NOMO-1 treated with dmso at 0.1 percent for 144 hours (cell line): ENCODE results near the gene PLEKHG2.

Experiments used
- DNase-seq: peaks from one replicate; lab custom pipeline; 2025; ENCODE audit not compliant: unreplicated experiment; lab: John Stamatoyannopoulos, UW

PLEKHG2 gene

DNA sequence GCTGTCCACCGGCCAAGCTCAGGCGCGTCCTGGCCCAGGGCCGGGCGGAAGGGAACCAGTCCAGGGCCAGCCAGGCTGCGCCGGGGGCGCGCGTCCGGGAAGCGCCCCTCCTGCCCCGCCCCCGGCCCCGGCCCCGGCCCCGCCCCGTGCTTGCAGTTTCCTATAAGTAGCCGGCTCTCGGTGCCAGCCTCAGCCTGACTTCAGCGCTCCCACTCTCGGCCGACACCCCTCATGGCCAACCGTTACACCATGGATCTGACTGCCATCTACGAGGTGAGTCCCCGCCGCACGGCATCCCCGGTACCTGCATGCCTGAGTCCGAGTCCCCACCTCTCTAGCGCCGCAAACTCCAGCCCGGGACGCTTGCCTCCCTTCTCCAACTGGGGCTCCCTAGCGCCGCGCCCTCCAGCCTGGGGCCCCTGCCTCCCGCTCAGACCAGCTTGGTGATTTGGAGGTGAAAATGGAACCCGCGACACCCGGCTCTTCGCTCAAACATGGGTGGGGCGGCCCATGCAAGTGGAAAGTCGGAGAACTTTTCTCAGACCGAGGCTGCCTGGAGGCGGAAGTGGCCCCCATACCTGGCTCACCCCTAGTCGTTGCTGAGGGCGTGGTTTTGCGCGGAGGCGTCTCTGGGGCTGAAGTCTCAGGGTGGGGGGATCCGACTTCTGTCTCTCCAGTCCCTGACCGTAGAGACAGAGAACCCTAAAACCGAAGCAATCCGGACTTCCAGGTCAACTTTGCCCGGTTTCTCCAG is 5.6 kb upstream of the PLEKHG2 start, which contains the start of gene ZFP36:
Gene ZFP36 (plus strand): TSS at position 192 of the 754 bp plus-strand sequence. CDS start 58 bp downstream, at position 250.
- DNase-seq: peak; percentile 63

DNA sequence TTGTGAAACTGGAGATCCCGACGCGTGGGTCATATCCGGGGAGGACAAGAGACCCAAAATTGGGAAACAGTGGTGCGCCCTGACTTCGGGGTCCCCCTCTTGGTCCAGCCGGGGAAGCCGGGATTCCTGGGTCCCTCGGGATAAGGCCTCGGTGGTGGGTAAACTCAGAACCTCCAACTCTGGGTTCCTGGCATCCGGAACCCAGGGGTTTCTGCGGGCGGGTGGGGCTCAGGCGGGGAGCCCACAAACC is 5.1 kb upstream of the PLEKHG2 start:
- DNase-seq: no peak

DNA sequence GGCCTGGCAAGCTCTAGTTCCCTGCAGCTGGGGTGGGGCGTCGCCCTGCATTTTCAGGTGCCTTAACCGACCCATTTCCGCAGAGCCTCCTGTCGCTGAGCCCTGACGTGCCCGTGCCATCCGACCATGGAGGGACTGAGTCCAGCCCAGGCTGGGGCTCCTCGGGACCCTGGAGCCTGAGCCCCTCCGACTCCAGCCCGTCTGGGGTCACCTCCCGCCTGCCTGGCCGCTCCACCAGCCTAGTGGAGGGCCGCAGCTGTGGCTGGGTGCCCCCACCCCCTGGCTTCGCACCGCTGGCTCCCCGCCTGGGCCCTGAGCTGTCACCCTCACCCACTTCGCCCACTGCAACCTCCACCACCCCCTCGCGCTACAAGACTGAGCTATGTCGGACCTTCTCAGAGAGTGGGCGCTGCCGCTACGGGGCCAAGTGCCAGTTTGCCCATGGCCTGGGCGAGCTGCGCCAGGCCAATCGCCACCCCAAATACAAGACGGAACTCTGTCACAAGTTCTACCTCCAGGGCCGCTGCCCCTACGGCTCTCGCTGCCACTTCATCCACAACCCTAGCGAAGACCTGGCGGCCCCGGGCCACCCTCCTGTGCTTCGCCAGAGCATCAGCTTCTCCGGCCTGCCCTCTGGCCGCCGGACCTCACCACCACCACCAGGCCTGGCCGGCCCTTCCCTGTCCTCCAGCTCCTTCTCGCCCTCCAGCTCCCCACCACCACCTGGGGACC is 4.6 kb upstream of the PLEKHG2 start:
- peak; percentile 24 for DNase-seq

DNA sequence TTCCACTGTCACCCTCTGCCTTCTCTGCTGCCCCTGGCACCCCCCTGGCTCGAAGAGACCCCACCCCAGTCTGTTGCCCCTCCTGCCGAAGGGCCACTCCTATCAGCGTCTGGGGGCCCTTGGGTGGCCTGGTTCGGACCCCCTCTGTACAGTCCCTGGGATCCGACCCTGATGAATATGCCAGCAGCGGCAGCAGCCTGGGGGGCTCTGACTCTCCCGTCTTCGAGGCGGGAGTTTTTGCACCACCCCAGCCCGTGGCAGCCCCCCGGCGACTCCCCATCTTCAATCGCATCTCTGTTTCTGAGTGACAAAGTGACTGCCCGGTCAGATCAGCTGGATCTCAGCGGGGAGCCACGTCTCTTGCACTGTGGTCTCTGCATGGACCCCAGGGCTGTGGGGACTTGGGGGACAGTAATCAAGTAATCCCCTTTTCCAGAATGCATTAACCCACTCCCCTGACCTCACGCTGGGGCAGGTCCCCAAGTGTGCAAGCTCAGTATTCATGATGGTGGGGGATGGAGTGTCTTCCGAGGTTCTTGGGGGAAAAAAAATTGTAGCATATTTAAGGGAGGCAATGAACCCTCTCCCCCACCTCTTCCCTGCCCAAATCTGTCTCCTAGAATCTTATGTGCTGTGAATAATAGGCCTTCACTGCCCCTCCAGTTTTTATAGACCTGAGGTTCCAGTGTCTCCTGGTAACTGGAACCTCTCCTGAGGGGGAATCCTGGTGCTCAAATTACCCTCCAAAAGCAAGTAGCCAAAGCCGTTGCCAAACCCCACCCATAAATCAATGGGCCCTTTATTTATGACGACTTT is 3.9 kb upstream of the PLEKHG2 start:
- DNase-seq: no peak

DNA sequence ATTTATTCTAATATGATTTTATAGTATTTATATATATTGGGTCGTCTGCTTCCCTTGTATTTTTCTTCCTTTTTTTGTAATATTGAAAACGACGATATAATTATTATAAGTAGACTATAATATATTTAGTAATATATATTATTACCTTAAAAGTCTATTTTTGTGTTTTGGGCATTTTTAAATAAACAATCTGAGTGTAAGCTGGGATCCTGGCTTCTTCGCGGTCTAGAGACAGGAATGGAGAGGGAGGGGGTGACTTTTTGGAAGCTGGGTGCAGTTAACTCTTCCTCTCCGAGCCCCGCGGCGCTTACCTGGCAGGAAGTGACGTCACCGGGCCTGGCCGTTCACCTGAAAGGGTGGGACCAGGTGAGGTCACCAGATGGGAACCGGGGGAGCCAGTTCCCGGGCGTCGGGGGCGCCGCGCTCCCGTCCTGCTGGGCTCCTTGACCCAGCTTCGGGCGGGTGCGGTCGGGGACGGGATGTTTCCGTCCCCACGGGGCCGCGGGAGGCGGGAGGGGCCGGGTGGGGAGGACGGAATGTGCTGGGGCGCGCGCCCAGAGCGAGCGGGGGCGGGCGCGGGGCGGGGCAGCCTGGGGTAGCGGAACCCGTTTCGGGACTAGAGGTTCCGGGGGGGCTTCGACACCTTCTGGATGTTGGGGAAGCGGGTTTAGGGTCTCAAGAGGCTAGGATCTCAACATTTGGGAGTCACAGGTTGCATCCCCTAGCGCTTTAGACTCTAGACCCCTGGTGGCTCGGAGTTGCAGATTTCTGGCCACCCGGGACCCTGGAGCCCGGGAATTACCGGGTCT is 3.1 kb upstream of the PLEKHG2 start:
- no peak for DNase-seq

DNA sequence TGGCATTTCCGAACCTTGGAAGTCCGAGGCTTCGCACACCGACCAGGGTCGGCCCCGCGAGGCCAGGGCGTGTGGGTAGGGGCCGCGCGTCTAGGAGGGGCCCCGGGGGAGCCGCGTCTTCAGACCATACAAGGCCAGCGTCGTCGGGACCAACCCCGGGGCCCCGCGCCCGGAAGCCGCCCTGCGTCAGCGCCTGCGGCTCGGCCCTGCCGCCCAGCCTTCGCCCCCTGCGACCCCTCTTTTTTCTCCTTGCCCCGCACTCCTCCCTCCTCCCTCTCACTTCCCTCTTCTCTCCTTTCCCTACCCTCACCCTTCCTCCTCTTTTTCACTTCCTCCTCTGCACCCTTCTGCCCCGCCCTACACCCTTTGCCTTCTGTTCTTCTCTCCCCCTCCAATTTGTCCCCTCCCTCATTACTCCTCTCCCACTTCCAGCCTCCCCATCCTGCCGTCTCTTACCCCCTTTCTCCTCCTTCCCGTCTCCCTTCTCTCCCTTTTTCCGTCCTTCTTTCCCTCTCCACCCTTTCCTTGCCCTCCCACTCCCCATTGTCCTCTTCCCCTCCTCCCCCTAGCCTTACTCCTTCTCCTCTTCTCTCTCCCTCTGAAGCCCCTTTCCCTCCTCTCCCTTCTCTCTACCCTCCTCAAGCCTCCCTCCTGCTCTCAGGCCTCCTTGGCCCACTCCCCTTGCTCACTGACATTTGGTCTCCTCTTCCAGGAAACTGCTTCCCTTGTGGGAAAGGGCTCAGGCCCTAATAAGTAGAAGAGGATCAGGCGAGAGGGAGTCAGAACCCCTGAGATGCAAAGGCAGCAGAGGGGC is 2.2 kb upstream of the PLEKHG2 start:
- DNase-seq: peak; percentile 94

DNA sequence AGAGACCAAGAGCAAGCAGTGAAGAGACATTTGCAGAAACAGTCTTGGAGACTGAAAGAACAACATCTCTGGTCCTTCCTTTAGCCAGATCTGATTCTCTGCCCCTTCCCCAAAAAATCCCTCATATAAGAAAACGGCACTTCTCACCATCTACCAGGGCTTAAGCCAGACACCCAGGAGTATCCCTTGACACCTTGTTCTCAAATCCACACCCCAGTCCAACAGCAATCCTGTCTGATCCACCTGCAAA is 1.7 kb upstream of the PLEKHG2 start:
- DNase-seq: no peak

DNA sequence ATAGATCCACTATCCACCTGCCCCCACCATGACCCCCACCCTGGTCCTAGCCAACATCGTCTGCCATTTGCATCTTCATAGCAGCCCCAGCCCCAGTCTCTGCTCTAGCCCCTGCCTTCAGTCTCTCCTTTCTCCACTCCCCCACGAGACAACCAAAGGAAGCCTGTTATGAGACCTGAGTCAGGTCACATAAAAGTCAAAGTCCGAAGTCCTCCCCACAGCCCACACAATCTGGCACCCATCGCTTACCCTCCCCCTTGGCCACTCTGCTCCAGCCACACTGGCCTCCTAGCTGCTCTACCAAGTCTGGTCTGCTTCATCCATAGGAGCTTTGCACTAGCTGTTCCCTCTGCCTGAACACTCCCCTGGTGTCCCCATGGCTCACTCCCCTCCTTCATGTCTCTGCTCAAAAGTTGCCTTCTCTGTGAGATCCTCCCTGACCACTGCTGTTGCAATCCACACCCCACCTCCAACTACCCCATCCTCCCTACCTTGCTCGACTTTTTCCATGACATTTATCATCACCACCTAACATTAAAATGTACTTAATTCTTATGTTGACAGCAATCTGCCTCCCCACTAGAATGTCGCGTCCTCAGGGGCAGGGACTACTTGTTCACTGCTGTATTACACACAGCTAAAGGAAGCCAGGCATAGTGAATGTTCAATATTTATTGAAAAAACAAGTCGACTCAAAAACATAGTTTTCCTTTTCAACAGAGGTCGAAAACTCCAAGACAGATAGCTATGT is 1.2 kb upstream of the PLEKHG2 start:
- peak; percentile 45 for DNase-seq

DNA sequence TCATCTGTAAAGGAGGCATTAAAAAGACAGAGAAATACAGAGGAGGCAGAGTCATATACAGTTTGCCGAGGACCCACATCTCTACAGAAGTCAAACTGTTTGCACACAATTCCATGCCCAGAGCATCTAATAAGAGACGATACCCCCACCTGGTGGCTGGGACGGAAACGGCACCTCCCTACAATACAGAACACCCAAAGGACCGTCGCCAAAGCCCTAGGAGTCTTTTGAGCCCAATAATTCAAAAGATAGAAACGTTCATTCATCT is 703 bp upstream of the PLEKHG2 start:
- DNase-seq: peak; percentile 91

DNA sequence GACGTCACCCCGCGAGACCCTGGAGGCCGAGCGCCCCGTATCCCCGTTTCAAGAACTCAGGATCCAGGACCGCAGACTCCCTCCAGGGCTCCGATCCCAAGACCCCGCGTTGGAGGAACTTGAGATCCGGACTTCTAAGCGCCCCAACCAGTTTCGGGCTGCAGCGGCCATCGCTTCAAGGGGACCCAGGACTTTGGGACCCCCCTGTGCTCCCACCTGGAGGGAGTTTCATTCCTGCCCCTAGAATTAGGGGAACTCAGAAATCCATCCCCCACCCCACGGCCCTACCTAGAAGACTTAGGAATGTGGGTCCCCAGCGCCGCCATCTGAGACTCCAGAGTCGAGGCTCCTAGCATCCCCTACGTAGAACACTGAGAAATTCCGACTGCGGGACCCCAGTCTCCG is 400 bp downstream of the PLEKHG2 start:
- DNase-seq: no peak

DNA sequence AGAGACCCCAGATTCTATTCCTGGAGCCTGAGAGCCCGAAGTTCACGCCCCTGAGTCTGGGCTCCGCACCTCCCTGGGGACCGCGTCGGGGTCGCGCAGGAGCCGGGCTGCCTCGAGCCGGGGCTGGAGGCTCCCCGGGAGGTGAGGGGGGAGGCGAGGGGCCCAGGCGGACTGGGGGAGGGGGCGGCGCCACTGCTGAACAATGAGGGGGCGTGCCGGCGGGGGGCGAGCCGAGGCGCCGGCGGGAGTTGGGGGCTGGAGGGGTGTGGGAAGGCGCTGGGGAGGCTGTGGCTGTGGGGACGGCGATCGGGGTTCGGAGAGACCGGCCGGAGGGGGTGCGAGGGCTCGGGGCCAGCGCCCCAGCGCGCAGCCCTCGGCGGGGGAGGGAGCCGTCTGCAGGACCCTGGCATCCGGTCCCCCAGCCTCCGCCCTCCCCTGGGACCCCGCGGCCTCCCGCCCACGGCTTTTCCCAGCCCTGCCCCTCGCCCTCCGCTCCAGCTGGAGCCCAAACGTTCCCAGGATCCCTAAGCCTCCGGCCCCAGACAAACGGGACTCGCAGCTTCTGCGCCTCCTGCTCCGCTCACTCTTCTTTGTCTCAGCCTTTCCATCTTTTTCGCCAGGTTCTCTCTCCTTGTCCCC is 922 bp downstream of the PLEKHG2 start:
- no peak for DNase-seq

DNA sequence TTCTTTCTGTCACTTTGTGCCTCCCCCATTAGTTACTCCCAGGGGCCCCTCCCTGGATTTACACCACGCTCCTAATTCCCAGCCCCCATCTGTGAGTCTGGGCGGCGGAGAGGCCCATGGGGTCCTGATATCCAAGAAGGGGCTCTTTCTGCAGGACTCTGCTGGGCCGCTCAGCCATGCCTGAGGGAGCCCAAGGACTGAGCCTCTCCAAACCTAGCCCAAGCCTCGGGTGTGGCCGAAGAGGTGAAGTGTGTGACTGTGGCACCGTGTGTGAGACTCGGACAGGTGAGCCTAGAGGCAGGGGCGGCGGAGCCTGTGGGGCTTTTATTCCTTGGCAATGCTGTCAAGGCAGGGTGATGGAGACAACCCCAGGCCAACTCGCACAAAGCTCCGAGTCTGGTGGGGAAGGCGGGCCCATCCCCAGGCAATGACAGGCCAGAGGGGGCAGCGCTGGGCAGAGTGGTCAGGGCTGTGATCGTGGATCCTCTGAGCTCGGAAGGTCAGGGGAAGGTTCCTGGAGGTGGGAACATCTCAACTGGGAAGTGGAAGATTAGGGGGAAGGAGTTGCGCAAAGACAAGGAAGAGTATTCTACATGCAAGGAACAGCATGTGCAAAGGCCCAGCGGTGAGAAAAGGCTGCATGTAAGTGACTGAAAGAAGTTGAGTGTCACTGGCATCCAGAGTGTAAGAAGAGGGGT is 1.6 kb downstream of the PLEKHG2 start:
- DNase-seq: no peak

DNA sequence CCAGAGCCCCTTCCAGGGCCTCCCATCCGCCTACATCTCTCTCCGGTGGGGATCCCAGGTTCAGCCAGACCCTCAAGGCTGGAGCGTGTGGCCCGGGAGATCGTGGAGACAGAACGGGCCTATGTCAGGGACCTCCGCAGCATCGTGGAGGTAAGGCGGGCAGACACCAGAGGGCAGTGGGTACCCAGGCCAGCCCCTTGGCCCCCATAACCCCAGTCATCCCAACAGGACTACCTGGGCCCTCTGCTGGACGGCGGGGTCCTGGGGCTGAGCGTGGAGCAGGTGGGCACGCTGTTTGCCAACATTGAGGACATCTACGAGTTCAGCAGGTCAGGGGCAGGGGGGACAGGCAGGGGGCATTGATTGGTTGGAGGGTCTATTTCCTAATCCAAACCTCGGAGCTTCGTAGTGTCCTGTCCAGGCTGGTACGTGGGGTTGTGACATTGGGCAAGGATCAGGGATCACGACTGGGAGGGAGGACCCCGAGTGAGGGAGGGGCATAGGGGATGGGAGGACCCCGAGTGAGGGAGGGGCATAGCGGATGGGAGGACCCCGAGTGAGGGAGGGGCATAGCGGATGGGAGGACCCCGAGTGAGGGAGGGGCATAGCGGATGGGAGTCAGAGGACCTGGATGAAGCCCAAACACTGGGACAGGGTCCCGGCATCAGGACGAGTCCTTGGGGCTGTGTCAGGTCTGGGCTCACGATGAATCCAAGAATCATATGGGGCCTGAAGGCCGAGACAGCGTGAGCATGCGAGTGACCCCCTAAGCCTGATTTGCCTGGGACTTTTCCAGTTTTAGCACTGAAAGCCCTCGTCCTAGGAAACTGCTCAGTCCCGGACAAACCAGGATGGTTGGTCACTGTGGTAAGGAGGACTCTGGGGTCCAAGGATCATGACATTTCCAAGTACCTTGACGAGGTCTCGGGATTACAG is 2.9 kb downstream of the PLEKHG2 start:
- DNase-seq: no peak

DNA sequence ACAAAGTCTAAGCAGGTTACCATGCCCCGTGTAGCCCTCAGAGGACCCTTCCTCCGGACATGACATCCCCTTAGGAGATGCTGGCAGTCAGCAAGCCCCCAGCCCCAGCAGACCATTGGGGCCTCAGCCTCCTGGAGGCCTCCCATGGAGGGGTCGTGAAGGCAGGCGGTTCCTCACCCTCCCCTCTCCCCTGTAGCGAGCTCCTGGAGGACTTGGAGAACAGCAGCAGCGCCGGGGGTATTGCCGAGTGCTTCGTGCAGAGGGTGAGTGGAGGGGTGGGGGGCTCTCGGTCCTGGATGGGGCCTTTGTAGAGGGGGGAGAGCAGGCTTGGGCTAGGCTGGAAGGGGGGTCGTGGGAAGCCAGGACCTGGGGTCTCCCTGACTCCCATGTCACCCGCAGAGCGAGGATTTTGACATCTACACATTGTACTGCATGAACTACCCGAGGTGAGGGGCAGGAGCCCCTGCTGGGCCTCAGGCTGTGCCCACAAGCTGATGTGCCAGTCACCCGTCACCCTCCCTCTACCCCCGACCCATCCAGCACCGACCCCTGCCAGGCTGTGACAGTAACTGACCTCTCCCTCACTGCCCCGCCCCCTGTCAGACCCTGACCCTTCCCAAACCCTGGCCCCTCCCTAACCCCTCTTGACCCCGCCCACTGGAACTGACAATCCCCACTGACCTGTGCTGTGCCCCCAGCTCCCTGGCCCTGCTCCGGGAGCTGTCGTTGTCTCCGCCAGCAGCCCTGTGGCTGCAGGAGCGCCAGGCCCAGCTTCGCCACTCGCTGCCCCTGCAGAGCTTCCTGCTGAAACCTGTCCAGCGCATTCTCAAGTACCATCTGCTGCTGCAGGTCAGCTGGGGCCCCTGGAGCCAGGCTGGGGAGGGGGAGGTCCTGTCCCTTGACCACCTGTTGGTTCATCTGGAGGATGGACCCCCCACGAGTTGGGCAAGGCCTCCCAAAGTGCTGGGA is 4.0 kb downstream of the PLEKHG2 start:
- DNase-seq: no peak

DNA sequence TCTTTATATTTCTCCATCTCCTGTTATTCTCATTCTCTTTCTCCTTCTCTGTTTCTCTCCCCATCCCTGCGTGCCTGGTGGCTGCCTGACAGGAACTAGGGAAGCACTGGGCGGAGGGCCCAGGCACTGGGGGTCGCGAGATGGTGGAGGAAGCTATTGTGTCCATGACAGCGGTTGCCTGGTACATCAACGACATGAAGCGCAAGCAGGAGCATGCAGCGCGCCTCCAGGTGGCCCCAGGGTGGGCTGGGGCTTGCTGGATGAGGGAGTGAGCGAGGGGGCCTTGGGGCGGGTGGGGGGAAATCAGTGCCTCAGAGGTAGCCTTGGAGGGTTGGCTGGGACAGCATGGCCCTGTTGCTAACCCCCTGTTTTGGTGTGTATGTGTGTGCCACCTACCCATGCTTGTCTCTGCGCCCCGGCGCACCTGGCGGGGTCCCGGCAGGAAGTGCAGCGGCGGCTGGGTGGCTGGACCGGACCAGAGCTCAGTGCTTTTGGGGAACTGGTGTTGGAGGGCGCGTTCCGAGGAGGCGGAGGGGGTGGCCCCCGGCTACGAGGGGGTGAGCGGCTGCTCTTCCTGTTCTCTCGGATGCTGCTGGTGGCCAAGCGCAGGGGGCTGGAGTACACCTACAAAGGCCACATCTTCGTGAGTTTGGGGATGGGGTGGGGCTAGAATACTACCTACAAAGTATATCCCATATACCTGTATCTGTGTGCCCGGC is 5.2 kb downstream of the PLEKHG2 start:
- DNase-seq: no peak

DNA sequence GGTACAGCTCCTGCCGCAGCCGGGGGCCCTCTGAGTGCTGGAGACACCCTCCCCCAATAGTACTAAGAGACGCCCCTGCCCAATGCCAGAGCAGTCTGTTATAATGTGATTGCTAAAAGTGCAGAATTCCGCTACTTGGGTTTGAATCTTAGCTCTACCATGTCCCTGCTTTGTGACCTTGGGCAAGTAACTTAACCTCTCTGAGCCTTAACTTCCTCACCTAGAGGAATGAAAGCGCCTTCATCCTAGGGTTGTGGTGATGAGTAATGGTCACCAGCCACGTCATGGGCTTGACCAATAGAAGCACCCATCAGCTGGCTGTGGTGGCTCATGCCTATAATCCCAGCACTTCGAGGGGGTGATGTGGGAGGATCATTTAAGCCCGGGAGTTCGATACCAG is 6.5 kb downstream of the PLEKHG2 start:
- no peak for DNase-seq
